GM11168 (cell line): ENCODE measurements around the gene KYNU.
"Not testable (repeated sequence)": the region's sequence is repeated elsewhere in the genome, so short reads cannot be mapped to it uniquely, and the experiment has no call there.

Experiments used
- in situ Hi-C: fragments of 300-500 bp; cut with MboI; formaldehyde crosslinking; loops from one replicate; pipeline ENCODE4 v1.12.0; 2022; ENCODE audit warnings: low sequenced_read_pairs; ENCODE audit not compliant: unreplicated experiment

Gene KYNU

DNA sequence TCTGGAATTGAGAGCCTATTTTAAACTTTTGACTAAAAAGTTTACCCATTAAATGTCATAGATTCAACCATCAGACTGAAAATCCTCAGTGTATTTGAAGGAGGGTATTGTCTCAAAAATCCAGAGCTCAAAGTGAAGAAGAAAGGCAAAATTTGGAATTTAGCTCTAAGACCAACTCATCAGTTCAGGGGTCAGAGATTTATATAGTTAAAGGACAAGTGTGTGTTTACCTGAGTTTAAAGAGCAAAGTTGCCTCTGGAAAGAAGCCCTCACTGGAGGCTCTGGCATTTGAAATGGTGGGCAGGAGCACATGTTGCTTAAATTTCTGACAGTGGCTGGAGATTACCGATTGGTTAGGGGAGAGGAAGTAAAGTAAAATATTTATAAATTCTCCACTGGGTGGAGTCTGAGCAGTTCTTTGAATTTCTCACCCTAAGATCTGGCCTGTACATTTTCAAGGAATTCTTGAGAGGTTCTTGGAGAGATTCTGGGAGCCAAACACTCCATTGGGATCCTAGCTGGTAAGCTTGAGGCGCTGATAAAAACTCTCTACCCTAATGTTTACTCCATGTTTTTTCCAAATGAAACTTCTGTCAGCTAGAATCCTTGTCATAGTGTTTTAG, at the start of gene KYNU:
Gene KYNU (plus strand): TSS at position 449 of the 623 bp plus-strand sequence. CDS start 7,704 bp downstream, outside the sequence.
- in situ Hi-C loops: no loop called here

DNA sequence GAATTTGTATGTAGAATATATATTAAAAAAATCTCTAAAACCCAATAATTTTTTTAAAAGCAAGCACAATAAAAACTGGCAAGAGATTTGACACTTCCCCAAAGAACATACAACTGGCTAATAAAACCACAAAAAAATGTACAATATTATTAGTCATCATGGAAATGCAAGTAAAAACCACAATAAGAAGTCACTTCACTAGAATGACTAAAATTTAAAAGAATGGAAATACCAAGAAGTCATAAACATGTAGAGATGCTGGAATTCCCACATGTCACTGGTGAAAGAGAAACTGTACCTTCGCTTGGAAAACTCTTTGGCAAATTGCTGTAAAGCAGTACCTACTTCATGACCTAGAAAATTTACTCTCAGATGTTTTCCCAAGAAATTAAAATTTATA, 43.4 kb upstream of the KYNU start:
- in situ Hi-C loops: no loop called here

- in situ Hi-C loops: no loop called here
Measured at GRCh38 chr2:142840436-142840835, 37.0 kb upstream of the KYNU start.

GRCh38 chr2:142841788-142842187, 35.7 kb upstream of the KYNU start:
- in situ Hi-C loops: no loop called here

DNA sequence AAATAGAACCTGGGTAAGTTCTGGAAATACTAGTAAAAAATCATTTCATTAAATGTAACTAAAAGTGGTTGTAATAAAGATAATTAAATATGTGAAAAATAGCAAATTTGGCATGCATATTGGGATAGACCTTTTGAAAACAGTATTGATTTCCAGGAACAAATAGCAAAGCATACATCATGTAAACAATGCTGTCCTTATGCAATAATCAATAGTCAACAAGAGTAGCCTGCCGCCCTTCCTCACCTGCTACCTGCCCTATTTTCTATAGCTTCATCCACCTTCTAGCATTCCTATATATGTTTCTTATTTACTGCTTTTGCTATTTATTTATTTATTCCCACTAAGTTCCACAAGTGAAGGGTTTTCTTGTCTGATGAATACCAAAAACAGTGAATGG, 35.1 kb upstream of the KYNU start:
- in situ Hi-C loops: no loop called here

DNA sequence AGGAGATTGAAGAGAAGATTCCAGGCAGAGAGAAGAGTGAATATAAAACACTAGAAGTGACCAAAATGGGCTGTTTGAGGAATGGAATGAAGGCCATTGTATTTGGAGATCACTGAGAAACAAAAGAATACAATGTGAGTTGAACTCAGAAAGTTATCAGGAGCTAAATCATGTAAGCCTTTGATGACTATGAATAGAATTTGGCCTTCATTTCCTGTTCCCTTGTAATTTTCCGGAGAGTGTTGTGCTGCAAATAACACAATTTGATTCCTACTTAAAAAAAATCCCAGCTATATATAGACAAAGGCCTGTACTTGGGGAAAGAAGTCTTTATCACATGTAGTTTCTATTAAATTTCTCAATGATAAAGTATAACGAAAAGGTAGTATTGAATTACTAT, 33.7 kb upstream of the KYNU start:
- in situ Hi-C loops: no loop called here

DNA sequence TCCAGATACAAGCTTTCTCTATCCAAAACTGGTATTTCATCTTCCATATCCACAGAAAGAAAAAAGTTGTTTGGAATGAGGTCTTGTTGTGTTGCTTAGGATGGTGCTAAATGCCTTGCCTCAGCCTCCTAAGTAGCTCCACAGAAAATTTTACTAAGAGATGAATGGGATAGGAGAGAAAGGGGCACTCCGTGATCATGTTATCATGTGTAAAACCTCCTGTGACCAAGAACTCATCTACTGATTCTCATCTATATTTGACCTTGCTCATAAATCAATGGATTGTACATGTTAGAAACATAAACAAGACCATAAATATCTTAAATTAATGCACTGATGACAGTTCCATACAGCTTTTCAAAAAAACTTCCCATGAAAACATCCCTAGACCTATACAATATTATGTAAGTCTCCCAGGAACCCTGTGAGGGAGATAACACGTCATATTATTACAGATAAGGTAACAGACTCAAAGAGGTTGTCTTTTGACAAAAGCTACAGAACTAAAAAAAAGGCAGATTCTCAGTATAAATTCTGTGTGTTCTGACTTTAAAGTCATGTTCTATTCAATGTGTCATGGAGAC, 29.3 kb upstream of the KYNU start:
- in situ Hi-C loops: no loop called here

DNA sequence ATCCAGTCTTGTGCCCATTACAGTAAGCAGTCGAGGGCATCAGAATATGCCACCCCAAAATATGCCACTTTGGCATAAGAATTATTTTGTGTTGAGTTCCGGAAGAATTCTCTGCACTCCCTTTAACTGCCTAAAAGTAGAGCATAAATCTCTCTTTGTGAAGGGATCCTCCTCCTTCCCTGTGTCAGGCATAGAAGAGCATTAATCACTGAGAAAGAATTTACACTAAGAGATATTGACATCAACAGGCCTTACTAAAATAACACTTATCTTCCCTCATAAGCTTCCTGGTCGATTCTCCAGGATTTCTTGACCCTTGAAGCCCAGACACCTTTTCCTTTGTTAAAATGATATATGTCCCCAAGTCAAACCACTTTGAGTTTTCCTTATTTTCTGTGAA, 27.6 kb upstream of the KYNU start:
- in situ Hi-C loops: no loop called here

GRCh38 chr2:142853912-142854311, 23.6 kb upstream of the KYNU start:
- in situ Hi-C loops: no loop called here

- in situ Hi-C loops: no loop called here
Measured at GRCh38 chr2:142857256-142858164, 20.0 kb upstream of the KYNU start.

- in situ Hi-C loops: no loop called here
Measured at GRCh38 chr2:142858961-142859360, 18.5 kb upstream of the KYNU start.

- in situ Hi-C loops: no loop called here
Measured at GRCh38 chr2:142862299-142862698, 15.2 kb upstream of the KYNU start.

DNA sequence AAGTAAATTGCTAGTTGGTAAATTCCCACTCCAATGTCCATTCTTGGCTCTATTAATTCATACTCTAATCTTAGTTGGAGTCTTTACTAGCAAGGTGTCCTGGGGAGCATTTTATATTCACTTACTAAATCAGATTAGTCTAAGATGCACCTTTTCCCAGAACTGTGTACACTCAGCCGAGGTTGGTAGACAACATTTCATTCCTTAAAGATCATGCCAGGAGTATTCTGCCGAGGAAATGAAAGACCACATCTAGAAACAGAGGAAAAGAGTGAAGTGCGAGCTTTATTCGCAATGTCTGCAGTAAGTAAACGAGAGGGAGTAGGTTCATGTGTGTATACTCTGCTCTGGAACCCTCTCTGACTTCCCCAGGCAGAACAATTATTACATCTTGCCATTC, 14.6 kb upstream of the KYNU start:
- in situ Hi-C loops: no loop called here

- in situ Hi-C loops: no loop called here
Measured at GRCh38 chr2:142863485-142863961, 13.9 kb upstream of the KYNU start.

DNA sequence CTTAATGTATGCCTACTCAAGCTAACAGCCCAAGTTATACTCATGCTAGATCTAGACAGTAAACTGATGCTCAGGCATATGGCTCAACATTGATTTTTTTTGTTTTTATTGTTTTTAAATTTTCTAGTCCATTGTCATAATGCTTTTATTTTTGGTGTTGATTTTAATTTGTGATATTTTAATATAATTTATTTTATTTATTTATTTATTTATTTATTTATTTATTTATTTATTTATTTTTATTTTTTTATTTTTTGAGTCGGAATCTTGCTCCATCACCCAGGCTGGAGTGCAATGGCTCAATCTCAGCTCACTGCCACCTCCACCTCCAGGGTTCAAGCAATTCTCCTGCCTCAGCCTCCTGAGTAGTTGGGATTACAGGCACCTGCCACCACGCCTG, 12.9 kb upstream of the KYNU start:
- in situ Hi-C loops: not testable (repeated sequence)

DNA sequence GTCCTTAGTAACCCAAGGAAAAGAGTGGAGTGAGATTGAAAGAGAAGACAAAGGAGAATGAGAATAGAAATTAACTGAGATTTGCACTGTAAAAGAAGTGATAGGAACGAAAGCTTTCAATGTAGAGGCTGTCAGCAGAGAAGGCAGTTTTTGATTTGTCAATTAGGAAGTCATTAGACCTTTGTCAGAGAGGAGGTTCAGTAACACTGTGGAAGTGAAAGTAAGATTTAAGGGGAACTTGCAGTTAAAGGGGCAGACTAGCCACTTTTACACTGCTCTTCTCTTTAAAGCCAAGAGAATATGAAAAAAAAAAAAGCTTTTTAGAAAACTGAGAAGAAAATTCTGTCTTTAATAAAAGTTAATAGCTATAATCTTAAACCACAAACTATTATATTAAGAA, 11.5 kb upstream of the KYNU start:
- in situ Hi-C loops: no loop called here

- in situ Hi-C loops: no loop called here
Measured at GRCh38 chr2:142866426-142866825, 11.0 kb upstream of the KYNU start.

GRCh38 chr2:142867136-142867535, 10.3 kb upstream of the KYNU start:
- in situ Hi-C loops: no loop called here

- in situ Hi-C loops: no loop called here
Measured at GRCh38 chr2:142868229-142868762, 9.2 kb upstream of the KYNU start.

DNA sequence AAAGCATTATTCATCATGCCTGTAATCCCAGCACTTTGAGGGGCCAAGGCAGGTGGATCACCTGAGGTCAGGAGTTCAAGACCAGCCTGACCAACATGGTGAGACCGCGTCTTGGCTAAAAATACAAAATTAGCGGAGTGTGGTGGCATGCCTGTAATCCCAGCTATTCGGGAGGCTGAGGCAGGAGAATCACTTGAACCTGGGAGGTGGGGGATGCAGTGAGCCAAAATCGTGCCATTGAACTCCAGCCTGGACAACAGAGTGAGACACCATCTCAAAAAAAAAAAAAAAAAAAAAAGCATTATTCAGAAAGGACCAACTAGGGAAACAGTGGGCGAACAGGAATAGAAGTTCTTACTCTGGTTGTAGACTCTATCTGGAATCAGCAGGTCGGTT, 8.4 kb upstream of the KYNU start:
- in situ Hi-C loops: not testable (repeated sequence)
